ENCODE data around the gene UTF1. TPM values are rescaled to one million over a fixed set of nuclear protein-coding genes. Genes with fewer than 3 reads are reported as not detected.
A peak's percentile ranks its signal among the peaks of the same experiment; 100 is the strongest.

Gene UTF1
- total and polyA plus RNA-seq, 2 donors (not counting 1 experiment from before 2014, with no cell fraction given): 0.10 to 0.25 TPM

DNA sequence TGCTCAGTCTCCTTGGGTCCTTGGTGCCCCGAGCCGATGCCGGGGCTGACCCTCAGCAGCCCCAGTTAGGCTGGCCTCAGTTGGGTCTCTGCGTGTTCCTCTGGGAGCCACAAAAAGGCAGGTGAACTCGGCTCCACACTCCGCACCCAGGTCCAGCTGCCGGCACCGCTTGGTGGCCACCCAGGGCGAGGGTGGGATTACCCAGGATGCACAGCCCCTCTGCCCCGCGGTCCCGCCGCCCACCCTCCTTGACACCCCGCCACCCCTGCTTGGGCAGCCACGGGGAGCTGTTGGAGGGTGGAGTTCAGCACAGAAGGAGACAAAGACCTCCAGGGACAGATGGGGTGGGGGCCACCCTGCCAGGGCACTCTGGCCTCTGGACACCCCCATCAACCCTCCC lies 25.3 kb downstream of the UTF1 start:
- no peaks in the 10 kb centered on the region for H3K9me3 ChIP-seq (ENCODE audit: control extremely low read depth in 1 of 3, control insufficient read depth in 2 of 3, insufficient read depth in 1 of 3, low read length in 2 of 3)
- Mint-ChIP-seq H3K27me3 (peaks cover 3% of the 10 kb centered on the region), H3K27ac (no peak overlapping the region), H3K4me3 (no peak overlapping the region), H3K4me1 (peaks cover 30% of the 10 kb centered on the region), H3K9me3 (ENCODE audit: insufficient read depth) (no peaks in the 10 kb centered on the region)
- intact Hi-C loops (cut with micrococcal nuclease): no loop called here
- peaks cover 31 to 35% of the 10 kb centered on the region in 2 donors for H3K4me1 ChIP-seq (ENCODE audit: control insufficient read depth in 2 of 2, insufficient read depth in 2 of 2, low read length in 2 of 2)
- H4K20me1 ChIP-seq (ENCODE audit: control insufficient read depth, insufficient read depth, low read length, poor library complexity, severe bottlenecking): no peaks in the 10 kb centered on the region
- TF ChIP-seq, protein P1, sequence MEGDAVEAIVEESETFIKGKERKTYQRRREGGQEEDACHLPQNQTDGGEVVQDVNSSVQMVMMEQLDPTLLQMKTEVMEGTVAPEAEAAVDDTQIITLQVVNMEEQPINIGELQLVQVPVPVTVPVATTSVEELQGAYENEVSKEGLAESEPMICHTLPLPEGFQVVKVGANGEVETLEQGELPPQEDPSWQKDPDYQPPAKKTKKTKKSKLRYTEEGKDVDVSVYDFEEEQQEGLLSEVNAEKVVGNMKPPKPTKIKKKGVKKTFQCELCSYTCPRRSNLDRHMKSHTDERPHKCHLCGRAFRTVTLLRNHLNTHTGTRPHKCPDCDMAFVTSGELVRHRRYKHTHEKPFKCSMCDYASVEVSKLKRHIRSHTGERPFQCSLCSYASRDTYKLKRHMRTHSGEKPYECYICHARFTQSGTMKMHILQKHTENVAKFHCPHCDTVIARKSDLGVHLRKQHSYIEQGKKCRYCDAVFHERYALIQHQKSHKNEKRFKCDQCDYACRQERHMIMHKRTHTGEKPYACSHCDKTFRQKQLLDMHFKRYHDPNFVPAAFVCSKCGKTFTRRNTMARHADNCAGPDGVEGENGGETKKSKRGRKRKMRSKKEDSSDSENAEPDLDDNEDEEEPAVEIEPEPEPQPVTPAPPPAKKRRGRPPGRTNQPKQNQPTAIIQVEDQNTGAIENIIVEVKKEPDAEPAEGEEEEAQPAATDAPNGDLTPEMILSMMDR (IDR thresholded peaks at IDR 0.05): no peak
- POLR2A ChIA-PET: no interaction called here
- H2AFZ ChIP-seq (ENCODE audit: insufficient read depth, low read depth, low read length, poor library complexity, severe bottlenecking): no peak overlapping the region
- H3K36me3 ChIP-seq (replicated peaks in 1 of 2; ENCODE audit: control extremely low read depth in 1 of 2, control insufficient read depth in 1 of 2, extremely low read depth in 1 of 2, insufficient read depth in 2 of 2, low read length in 1 of 2): no peaks in the 10 kb centered on the region
- 97% methylated on average over 12 of the region's 15 CpGs for WGBS (ENCODE audit: insufficient coverage)
- H3K79me2 ChIP-seq (ENCODE audit: control insufficient read depth, insufficient read depth, low read length): no peaks in the 10 kb centered on the region
- ATAC-seq (ENCODE audit: low read depth): no peak
- H3K4me3 ChIP-seq (ENCODE audit: control extremely low read depth in 1 of 5, extremely low read depth in 1 of 5, insufficient read depth in 1 of 5, low read depth in 2 of 5, low read length in 4 of 5): no peak overlapping the region
- no peak overlapping the region for H3K4me2 ChIP-seq (replicated peaks; ENCODE audit: low read depth, low read length, poor library complexity, severe bottlenecking)
- H3K27ac ChIP-seq (ENCODE audit: low read length in 2 of 2): no peak overlapping the region
- CTCF ChIA-PET: interaction anchor here (4.7 kb wide), 1 partner anchor 112 kb away, joined by 18 read pairs; no protein-coding TSS in a partner anchor
- H3K9ac ChIP-seq (ENCODE audit: low read length): no peak overlapping the region
- H3K27me3 ChIP-seq (replicated peaks in 1 of 4; ENCODE audit: control extremely low read depth in 1 of 4, control insufficient read depth in 3 of 4, insufficient read depth in 4 of 4, low read length in 3 of 4): no peaks in the 10 kb centered on the region
- DNase-seq: no peak

DNA sequence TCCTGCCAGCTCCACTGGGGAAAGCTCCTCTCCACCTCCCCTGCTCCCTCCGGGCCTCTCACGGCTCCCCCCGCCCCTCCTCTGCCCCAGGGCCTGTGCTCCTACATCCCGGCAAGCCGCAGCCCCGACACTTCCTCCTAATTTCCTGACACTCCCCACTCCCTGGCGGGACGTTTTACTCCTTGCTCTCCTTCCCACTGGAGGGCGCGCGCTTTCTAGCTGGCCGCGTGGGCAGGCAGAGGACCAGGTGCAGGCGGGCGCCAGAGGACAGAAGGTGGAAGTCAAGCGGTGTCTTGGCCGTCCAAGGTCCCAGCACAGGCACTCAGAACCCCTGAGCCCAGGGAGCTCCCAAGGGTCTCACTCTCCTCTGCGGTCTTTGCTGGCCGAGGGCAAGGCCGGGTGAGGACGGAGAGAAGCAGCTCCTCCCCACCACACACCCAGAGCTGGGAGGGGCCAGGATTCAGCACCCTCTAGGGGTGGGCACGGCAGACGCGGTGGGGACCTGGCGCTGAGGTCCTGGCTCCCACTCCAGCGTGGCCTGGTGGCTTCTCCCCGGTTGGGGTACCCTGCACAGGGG lies 27.6 kb downstream of the UTF1 start:
- Mint-ChIP-seq H3K27me3 (no peaks in the 10 kb centered on the region), H3K27ac (peak overlapping the region; percentile 83), H3K4me3 (peak overlapping the region; percentile 73), H3K9me3 (ENCODE audit: insufficient read depth) (no peaks in the 10 kb centered on the region), H3K4me1 (peaks cover 44% of the 10 kb centered on the region)
- H4K20me1 ChIP-seq (ENCODE audit: control insufficient read depth, insufficient read depth, low read length, poor library complexity, severe bottlenecking): no peaks in the 10 kb centered on the region
- no peaks in the 10 kb centered on the region for H3K79me2 ChIP-seq (ENCODE audit: control insufficient read depth, insufficient read depth, low read length)
- ChIA-PET CTCF (interaction anchor here (0.6 to 8.9 kb wide), 17 partner anchors 8 to 114 kb away, joined by 3 to 80 read pairs (median 5); partner anchors contain the start of gene ADAM8), POLR2A (interaction anchor here (0.5 to 3.5 kb wide), 4 partner anchors 18 to 317 kb away, joined by 3 to 12 read pairs (median 6); partner anchors contain the start of gene ADAM8)
- H2AFZ ChIP-seq (ENCODE audit: insufficient read depth, low read depth, low read length, poor library complexity, severe bottlenecking): peak overlapping the region; percentile 87
- peak overlapping the region; percentile 86 for H3K4me2 ChIP-seq (replicated peaks; ENCODE audit: low read depth, low read length, poor library complexity, severe bottlenecking)
- no peaks in the 10 kb centered on the region for H3K27me3 ChIP-seq (replicated peaks in 1 of 4; ENCODE audit: control extremely low read depth in 1 of 4, control insufficient read depth in 3 of 4, insufficient read depth in 4 of 4, low read length in 3 of 4)
- H3K4me3 ChIP-seq (ENCODE audit: control extremely low read depth in 1 of 5, extremely low read depth in 1 of 5, insufficient read depth in 1 of 5, low read depth in 2 of 5, low read length in 4 of 5): peak overlapping the region in 4 of 5 experiments; percentile 24 to 35 (median 26)
- H3K27ac ChIP-seq (ENCODE audit: low read length in 2 of 2): peak overlapping the region; percentile 34 to 60
- intact Hi-C loops (cut with micrococcal nuclease): loop anchor here (2.0 kb wide), 2 partner anchors 17 to 51 kb away; partner anchors contain the start of genes TUBGCP2 and ZNF511
- H3K4me1 ChIP-seq (ENCODE audit: control insufficient read depth in 2 of 2, insufficient read depth in 2 of 2, low read length in 2 of 2): peaks cover 43 to 52% of the 10 kb centered on the region in 2 donors
- under 1% methylated on average over 27 of the region's 27 CpGs for WGBS (ENCODE audit: insufficient coverage)
- TF ChIP-seq EZH2 (IDR thresholded peaks at IDR 0.05; ENCODE audit: borderline replicate concordance, insufficient read depth, low read depth, low read length, poor library complexity, severe bottlenecking): no peak
- TF ChIP-seq, protein P1 (IDR thresholded peaks at IDR 0.05): no peak
- H3K36me3 ChIP-seq (replicated peaks in 1 of 2; ENCODE audit: control extremely low read depth in 1 of 2, control insufficient read depth in 1 of 2, extremely low read depth in 1 of 2, insufficient read depth in 2 of 2, low read length in 1 of 2): peaks cover 0 to 3% of the 10 kb centered on the region in 2 experiments
- H3K9me3 ChIP-seq (ENCODE audit: control extremely low read depth in 1 of 3, control insufficient read depth in 2 of 3, insufficient read depth in 1 of 3, low read length in 2 of 3): no peaks in the 10 kb centered on the region
- DNase-seq: peak; percentile 69
- peak; percentile 20 for ATAC-seq (ENCODE audit: low read depth)
- peak overlapping the region; percentile 40 for H3K9ac ChIP-seq (ENCODE audit: low read length)
